ENCODE measurements around the gene PRKN.

DNA sequence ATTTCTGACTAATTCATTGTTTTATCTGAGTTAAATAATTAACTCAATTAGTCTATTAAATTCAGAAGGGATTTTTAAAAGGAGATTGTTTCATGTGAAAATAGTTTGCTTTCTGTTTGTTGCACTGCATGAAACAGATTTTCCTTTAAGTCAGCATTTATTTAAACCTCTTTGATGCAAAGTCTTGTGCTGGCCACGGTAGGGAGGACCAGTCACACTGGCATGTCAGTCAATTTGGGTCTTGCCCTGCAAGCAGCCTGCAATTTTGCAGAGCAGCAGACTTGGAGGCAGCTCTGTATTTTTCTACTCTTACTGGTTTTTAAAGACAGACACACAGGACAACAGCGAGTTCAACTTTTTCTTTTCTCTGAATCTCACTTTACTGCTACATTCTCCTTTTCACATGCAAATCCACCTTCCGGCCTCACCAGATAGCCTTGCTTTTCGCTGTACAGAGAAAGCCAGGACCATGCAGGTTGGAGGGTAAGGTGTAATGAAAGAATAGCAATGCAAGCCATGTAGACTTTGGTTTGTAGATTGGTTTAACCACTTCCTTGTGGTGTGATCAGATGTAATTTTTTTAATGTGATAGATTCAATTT lies 763.8 kb downstream of the PRKN start:
- no peak for TF ChIP-seq EZH2 (IDR thresholded peaks at IDR 0.05; ENCODE audit: insufficient read depth, low read length)
- TF ChIP-seq, protein P1, sequence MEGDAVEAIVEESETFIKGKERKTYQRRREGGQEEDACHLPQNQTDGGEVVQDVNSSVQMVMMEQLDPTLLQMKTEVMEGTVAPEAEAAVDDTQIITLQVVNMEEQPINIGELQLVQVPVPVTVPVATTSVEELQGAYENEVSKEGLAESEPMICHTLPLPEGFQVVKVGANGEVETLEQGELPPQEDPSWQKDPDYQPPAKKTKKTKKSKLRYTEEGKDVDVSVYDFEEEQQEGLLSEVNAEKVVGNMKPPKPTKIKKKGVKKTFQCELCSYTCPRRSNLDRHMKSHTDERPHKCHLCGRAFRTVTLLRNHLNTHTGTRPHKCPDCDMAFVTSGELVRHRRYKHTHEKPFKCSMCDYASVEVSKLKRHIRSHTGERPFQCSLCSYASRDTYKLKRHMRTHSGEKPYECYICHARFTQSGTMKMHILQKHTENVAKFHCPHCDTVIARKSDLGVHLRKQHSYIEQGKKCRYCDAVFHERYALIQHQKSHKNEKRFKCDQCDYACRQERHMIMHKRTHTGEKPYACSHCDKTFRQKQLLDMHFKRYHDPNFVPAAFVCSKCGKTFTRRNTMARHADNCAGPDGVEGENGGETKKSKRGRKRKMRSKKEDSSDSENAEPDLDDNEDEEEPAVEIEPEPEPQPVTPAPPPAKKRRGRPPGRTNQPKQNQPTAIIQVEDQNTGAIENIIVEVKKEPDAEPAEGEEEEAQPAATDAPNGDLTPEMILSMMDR (IDR thresholded peaks at IDR 0.05; ENCODE audit: insufficient read depth, low read depth, low read length): no peak
